CD4-positive, alpha-beta T cell (primary cell): ENCODE data around the gene LAMA2. TPM values are rescaled to one million over a fixed set of nuclear protein-coding genes. Genes with fewer than 3 reads are reported as not detected.

ENCODE experiments used
- ATAC-seq: fragments of 200-7000 bp; cut with Tn5 transposase; one replicate; pipeline ENCODE4 v1.10.0; 2022; ENCODE audit warnings: mild to moderate bottlenecking; ENCODE audit not compliant: poor library complexity
- CTCF ChIA-PET: fragments of 350-600 bp; sonication (Branson Sonifier 250); formaldehyde crosslinking; loops from one replicate; lab custom pipeline; 2021; ENCODE audit warnings: antibody characterized with exemption, inconsistent platforms; lab: Charles Lee
- POLR2A ChIA-PET: fragments of 350-600 bp; sonication (Branson Sonifier 250); formaldehyde crosslinking; loops from one replicate; lab custom pipeline; 2021; ENCODE audit warnings: antibody characterized with exemption, inconsistent platforms; lab: Charles Lee
- DNase-seq, 14 experiments: peaks; one replicate each; pipeline ENCODE4 v3.0.0-alpha.2; 2013 to 2020; ENCODE audit warnings: mixed read lengths in 2 of 14
- H3K27ac ChIP-seq, 2 donors: one replicate each; pipeline versions ENCODE4 v1.5.1 to v1.7.0; 2013; ENCODE audit warnings: low read length in 2 of 2, low read depth in 1 of 2, mild to moderate bottlenecking in 1 of 2
- H3K27me3 ChIP-seq, 2 experiments: 1 replicate in 1 of 2; 2 replicates in 1 of 2; pipeline versions ENCODE4 v1.6.1 to v1.7.0; 2013; ENCODE audit warnings: low read length in 2 of 2, control low read depth in 1 of 2, mild to moderate bottlenecking in 1 of 2, moderate library complexity in 1 of 2; ENCODE audit not compliant: insufficient read depth in 2 of 2, control insufficient read depth in 1 of 2
- H3K36me3 ChIP-seq: one replicate; pipeline ENCODE4 v1.6.1; 2013; ENCODE audit warnings: low read length, control low read depth; ENCODE audit not compliant: insufficient read depth
- H3K4me1 ChIP-seq: one replicate; pipeline ENCODE4 v1.6.1; 2013; ENCODE audit warnings: low read length, control low read depth; ENCODE audit not compliant: insufficient read depth
- H3K4me3 ChIP-seq: one replicate; pipeline ENCODE4 v1.5.1; 2013; ENCODE audit warnings: mild to moderate bottlenecking, low read length, moderate library complexity
- H3K9me3 ChIP-seq, 2 experiments: 1 replicate in 1 of 2; 2 replicates in 1 of 2; pipeline versions ENCODE4 v1.6.1 to v1.7.0; 2013; ENCODE audit warnings: low read length in 2 of 2, mild to moderate bottlenecking in 2 of 2, control low read depth in 1 of 2, moderate library complexity in 1 of 2; ENCODE audit not compliant: control insufficient read depth in 1 of 2, insufficient read depth in 1 of 2
- H3K27ac Mint-ChIP-seq: one replicate; pipeline ENCODE4 v1.8.0; 2020; ENCODE audit warnings: mixed read lengths
- H3K27me3 Mint-ChIP-seq: one replicate; pipeline ENCODE4 v1.8.0; 2021; ENCODE audit warnings: mixed read lengths
- H3K36me3 Mint-ChIP-seq: one replicate; pipeline ENCODE4 v1.8.0; 2021; ENCODE audit warnings: low read depth, mixed read lengths
- H3K4me1 Mint-ChIP-seq: one replicate; pipeline ENCODE4 v1.8.0; 2021; ENCODE audit warnings: low read depth, mixed read lengths
- H3K4me3 Mint-ChIP-seq: one replicate; pipeline ENCODE4 v1.8.0; 2020; ENCODE audit warnings: mild to moderate bottlenecking, mixed read lengths
- H3K9me3 Mint-ChIP-seq: one replicate; pipeline ENCODE4 v1.8.0; 2020; ENCODE audit warnings: mixed read lengths
- CTCF ChIP-seq: fragments of 200-600 bp; IDR thresholded peaks from one replicate; pipeline ENCODE4 v1.8.0; 2022; ENCODE audit warnings: antibody characterized with exemption, mild to moderate bottlenecking
- intact Hi-C, 2 experiments: fragments of 100-400 bp; cut with DNase I in 1 of 2; cut with micrococcal nuclease in 1 of 2; formaldehyde crosslinking; loops; one replicate each; pipeline versions ENCODE4 v1.15.1 to v1.9.0; 2023 to 2025; cut with DNase I, micrococcal nuclease
- total RNA-seq, 174 experiments: library from RNA in 2 of 174; stranded (reverse) in 2 of 174; gene quantifications; one replicate each; pipeline ENCODE4 v1.2.3 and lab custom pipeline; 2021 to 2026

Gene LAMA2
- total RNA-seq, 2 experiments from 2014 or later = 0.05 to 0.06 TPM

- no peaks in the 10 kb centered on the region for H3K36me3 ChIP-seq
- Mint-ChIP-seq H3K4me1 (no peaks in the 10 kb centered on the region), H3K9me3 (no peaks in the 10 kb centered on the region), H3K27ac (no peak overlapping the region), H3K27me3 (peaks cover 7% of the 10 kb centered on the region), H3K36me3 (no peaks in the 10 kb centered on the region), H3K4me3 (no peak overlapping the region)
- intact Hi-C loops = no loop called here
- no peak for TF ChIP-seq CTCF
- ATAC-seq (no peak), DNase-seq (no peak)
- no peaks in the 10 kb centered on the region for H3K9me3 ChIP-seq
- no peak overlapping the region for H3K4me3 ChIP-seq
- H3K4me1 ChIP-seq = no peaks in the 10 kb centered on the region
- ChIA-PET POLR2A (no interaction called here), CTCF (no interaction called here)
- H3K27ac ChIP-seq = no peak overlapping the region
- H3K27me3 ChIP-seq = no peaks in the 10 kb centered on the region
Measured at GRCh38 chr6:129102741-129103140, 219.8 kb downstream of the LAMA2 start.

- no peak overlapping the region for H3K4me3 ChIP-seq
- no peak for ATAC-seq
Measured at GRCh38 chr6:129104131-129104530, 221.2 kb downstream of the LAMA2 start.

GRCh38 chr6:129104560-129104959 is 221.6 kb downstream of the LAMA2 start:
- H3K4me1 ChIP-seq = no peaks in the 10 kb centered on the region
- H3K36me3 Mint-ChIP-seq = no peaks in the 10 kb centered on the region
- H3K9me3 ChIP-seq = no peaks in the 10 kb centered on the region
- POLR2A ChIA-PET = no interaction called here
- no peaks in the 10 kb centered on the region for H3K27me3 ChIP-seq
- no peaks in the 10 kb centered on the region for H3K36me3 ChIP-seq
- H3K4me3 Mint-ChIP-seq = no peak overlapping the region
- H3K4me1 Mint-ChIP-seq = no peaks in the 10 kb centered on the region
- no peak for ATAC-seq
- peaks cover 14% of the 10 kb centered on the region for H3K27me3 Mint-ChIP-seq
- intact Hi-C loops = no loop called here
- no peak overlapping the region for H3K27ac ChIP-seq
- H3K9me3 Mint-ChIP-seq = no peaks in the 10 kb centered on the region
- TF ChIP-seq CTCF = no peak
- no peak for DNase-seq
- no peak overlapping the region for H3K4me3 ChIP-seq
- no peak overlapping the region for H3K27ac Mint-ChIP-seq
- CTCF ChIA-PET = no interaction called here

More at GRCh38 chr6:129104131-129104530, 221.2 kb downstream of the LAMA2 start:
- H3K4me1 Mint-ChIP-seq = no peaks in the 10 kb centered on the region
- ChIA-PET CTCF (no interaction called here), POLR2A (no interaction called here)
- Histone ChIP-seq H3K4me1 (no peaks in the 10 kb centered on the region), H3K9me3 (no peaks in the 10 kb centered on the region), H3K27ac (no peak overlapping the region), H3K36me3 (no peaks in the 10 kb centered on the region), H3K27me3 (no peaks in the 10 kb centered on the region)
- no peak for DNase-seq
- H3K27ac Mint-ChIP-seq = no peak overlapping the region
- intact Hi-C loops = no loop called here
- peaks cover 13% of the 10 kb centered on the region for H3K27me3 Mint-ChIP-seq
- H3K4me3 Mint-ChIP-seq = no peak overlapping the region
- no peaks in the 10 kb centered on the region for H3K9me3 Mint-ChIP-seq
- H3K36me3 Mint-ChIP-seq = no peaks in the 10 kb centered on the region
- TF ChIP-seq CTCF = no peak
